Fibroblast of the aortic adventitia (primary cell): ENCODE results near the gene ANKH. TPM values are rescaled to one million over a fixed set of nuclear protein-coding genes. Genes with fewer than 3 reads are reported as not detected.
"Not testable (repeated sequence)": the region's sequence is repeated elsewhere in the genome, so short reads cannot be mapped to it uniquely, and the experiment has no call there.

Source experiments
- DNase-seq: peaks from one replicate; pipeline ENCODE4 v3.0.0-alpha.2; 2010; ENCODE audit warnings: low read depth
- H3K4me3 ChIP-seq: 2 replicates; pipeline ENCODE4 v1.5.1; 2011; ENCODE audit warnings: low read depth, mild to moderate bottlenecking, control low read depth, low read length, moderate library complexity
- CTCF ChIP-seq: IDR thresholded peaks from 2 replicates; pipeline ENCODE4 v1.5.1; 2011; ENCODE audit warnings: mild to moderate bottlenecking, low read length, control low read depth, inconsistent platforms; ENCODE audit not compliant: insufficient read depth
- total RNA-seq: library from RNA; depleted of rRNA; stranded (reverse); fragments of >200 nt; gene quantifications from 2 replicates; pipeline ENCODE4 v1.2.3, GENCODE V29; 2012; ENCODE audit warnings: low replicate concordance

Gene ANKH
- total RNA-seq, 1 donor: 82.2 TPM

GRCh38 chr5:14842117-14842516 lies 29.5 kb downstream of the ANKH start:
- no peak overlapping the region for H3K4me3 ChIP-seq
- DNase-seq: no peak
- TF ChIP-seq CTCF: no peak

- no peak for TF ChIP-seq CTCF
- H3K4me3 ChIP-seq: no peak overlapping the region
- no peak for DNase-seq
These were observed 31.0 kb downstream of the ANKH start for GRCh38 chr5:14840624-14841023.

GRCh38 chr5:14838396-14839319 lies 32.9 kb downstream of the ANKH start:
- TF ChIP-seq CTCF: no peak
- H3K4me3 ChIP-seq: no peak overlapping the region
- DNase-seq: no peak

- DNase-seq, H3K4me3 ChIP-seq: not testable (repeated sequence)
These were observed 34.0 kb downstream of the ANKH start for GRCh38 chr5:14837423-14838122.

- no peak overlapping the region for H3K4me3 ChIP-seq
- no peak for DNase-seq
- no peak for TF ChIP-seq CTCF
These were observed 36.7 kb downstream of the ANKH start for GRCh38 chr5:14834584-14835550.

GRCh38 chr5:14834062-14834461 lies 37.5 kb downstream of the ANKH start:
- no peak for TF ChIP-seq CTCF
- H3K4me3 ChIP-seq: no peak overlapping the region
- no peak for DNase-seq
